Measurements from ENCODE around the gene JAZF1. TPM values are rescaled to one million over a fixed set of nuclear protein-coding genes. Genes with fewer than 3 reads are reported as not detected.

Gene JAZF1
- total and polyA plus RNA-seq, 8 donors, result 4.0 to 13.9 (median 6.0) TPM

- 85 to 86% methylated on average over 8 of the region's 8 CpGs for WGBS, 2 donors
- Histone ChIP-seq H3K9me3 (no peaks in the 10 kb centered on the region), H3K4me3 (no peak overlapping the region), H3K27me3 (no peaks in the 10 kb centered on the region), H3K4me1 (peaks cover 0 to 4% (median 0%) of the 10 kb centered on the region in 3 donors), H3K27ac (no peak overlapping the region), H3K36me3 (no peaks in the 10 kb centered on the region)
- no peak for FAIRE-seq
- no peak for ATAC-seq
- no peak for DNase-seq
- TF ChIP-seq, protein P1, sequence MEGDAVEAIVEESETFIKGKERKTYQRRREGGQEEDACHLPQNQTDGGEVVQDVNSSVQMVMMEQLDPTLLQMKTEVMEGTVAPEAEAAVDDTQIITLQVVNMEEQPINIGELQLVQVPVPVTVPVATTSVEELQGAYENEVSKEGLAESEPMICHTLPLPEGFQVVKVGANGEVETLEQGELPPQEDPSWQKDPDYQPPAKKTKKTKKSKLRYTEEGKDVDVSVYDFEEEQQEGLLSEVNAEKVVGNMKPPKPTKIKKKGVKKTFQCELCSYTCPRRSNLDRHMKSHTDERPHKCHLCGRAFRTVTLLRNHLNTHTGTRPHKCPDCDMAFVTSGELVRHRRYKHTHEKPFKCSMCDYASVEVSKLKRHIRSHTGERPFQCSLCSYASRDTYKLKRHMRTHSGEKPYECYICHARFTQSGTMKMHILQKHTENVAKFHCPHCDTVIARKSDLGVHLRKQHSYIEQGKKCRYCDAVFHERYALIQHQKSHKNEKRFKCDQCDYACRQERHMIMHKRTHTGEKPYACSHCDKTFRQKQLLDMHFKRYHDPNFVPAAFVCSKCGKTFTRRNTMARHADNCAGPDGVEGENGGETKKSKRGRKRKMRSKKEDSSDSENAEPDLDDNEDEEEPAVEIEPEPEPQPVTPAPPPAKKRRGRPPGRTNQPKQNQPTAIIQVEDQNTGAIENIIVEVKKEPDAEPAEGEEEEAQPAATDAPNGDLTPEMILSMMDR (IDR thresholded peaks at IDR 0.05), result no peak
- intact Hi-C loops (cut with DNase I), result loop anchor here in 1 of 3 donors (5.0 kb wide), 1 partner anchor 247 kb away; no protein-coding TSS in a partner anchor
Measured at GRCh38 chr7:28018856-28019465, 161.6 kb downstream of the JAZF1 start.

DNA sequence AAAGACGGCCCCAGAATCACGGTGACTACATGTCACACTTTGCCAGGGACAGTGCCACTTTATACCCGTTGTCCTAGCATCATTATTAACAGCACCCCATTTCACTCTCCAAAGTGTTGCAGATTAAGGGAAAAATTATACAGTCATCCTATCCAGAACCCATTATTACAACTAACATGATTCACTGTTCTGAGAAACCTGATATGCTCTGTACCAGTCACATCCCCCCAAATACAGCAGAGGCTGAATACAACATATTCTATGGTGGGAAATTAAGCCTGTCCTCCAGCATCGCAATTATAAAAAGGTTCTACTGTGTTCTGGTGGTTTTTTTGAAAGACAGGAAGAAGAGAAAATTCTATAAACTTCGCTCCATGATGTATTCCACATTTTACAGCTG, 162.1 kb downstream of the JAZF1 start:
- FAIRE-seq (no peak), DNase-seq (no peak), ATAC-seq (no peak)
- Histone ChIP-seq H3K27ac (no peak overlapping the region), H3K27me3 (no peaks in the 10 kb centered on the region), H3K4me3 (no peak overlapping the region), H3K4me1 (peaks cover 0 to 4% (median 0%) of the 10 kb centered on the region in 3 donors), H3K36me3 (no peaks in the 10 kb centered on the region), H3K9me3 (no peaks in the 10 kb centered on the region)
- intact Hi-C loops (cut with DNase I), result loop anchor here in 1 of 3 donors (5.0 kb wide), 1 partner anchor 246 kb away; no protein-coding TSS in a partner anchor
- 90 to 91% methylated on average over 5 of the region's 5 CpGs for WGBS, 2 donors
- TF ChIP-seq, protein P1 (IDR thresholded peaks at IDR 0.05), result no peak

- H3K4me1 ChIP-seq, result peaks cover 0 to 4% (median 0%) of the 10 kb centered on the region in 3 donors
- TF ChIP-seq, protein P1 (IDR thresholded peaks at IDR 0.05), result no peak
- DNase-seq, result no peak
- H3K27me3 ChIP-seq, result no peaks in the 10 kb centered on the region
- H3K27ac ChIP-seq, result no peak overlapping the region
- intact Hi-C loops (cut with DNase I), result loop anchor here in 1 of 3 donors (5.0 kb wide), 1 partner anchor 246 kb away; no protein-coding TSS in a partner anchor
- no peak for FAIRE-seq
- WGBS, 2 donors, result 84 to 89% methylated on average over 7 of the region's 7 CpGs
- H3K4me3 ChIP-seq, result no peak overlapping the region
- H3K9me3 ChIP-seq, result no peaks in the 10 kb centered on the region
- no peaks in the 10 kb centered on the region for H3K36me3 ChIP-seq
- ATAC-seq, result no peak
Measured at GRCh38 chr7:28018020-28018419, 162.6 kb downstream of the JAZF1 start.

GRCh38 chr7:28017372-28017771, 163.2 kb downstream of the JAZF1 start:
- no peak for ATAC-seq
- no peaks in the 10 kb centered on the region for H3K36me3 ChIP-seq
- no peak for FAIRE-seq
- peaks cover 0 to 4% (median 0%) of the 10 kb centered on the region in 3 donors for H3K4me1 ChIP-seq
- 81 to 96% methylated on average over 4 of the region's 4 CpGs for WGBS, 2 donors
- TF ChIP-seq, protein P1 (IDR thresholded peaks at IDR 0.05), result no peak
- intact Hi-C loops (cut with DNase I), result loop anchor here in 1 of 3 donors (5.0 kb wide), 1 partner anchor 245 kb away; no protein-coding TSS in a partner anchor
- no peak for DNase-seq
- H3K27ac ChIP-seq, result no peak overlapping the region
- H3K27me3 ChIP-seq, result no peaks in the 10 kb centered on the region
- no peaks in the 10 kb centered on the region for H3K9me3 ChIP-seq
- H3K4me3 ChIP-seq, result no peak overlapping the region

DNA sequence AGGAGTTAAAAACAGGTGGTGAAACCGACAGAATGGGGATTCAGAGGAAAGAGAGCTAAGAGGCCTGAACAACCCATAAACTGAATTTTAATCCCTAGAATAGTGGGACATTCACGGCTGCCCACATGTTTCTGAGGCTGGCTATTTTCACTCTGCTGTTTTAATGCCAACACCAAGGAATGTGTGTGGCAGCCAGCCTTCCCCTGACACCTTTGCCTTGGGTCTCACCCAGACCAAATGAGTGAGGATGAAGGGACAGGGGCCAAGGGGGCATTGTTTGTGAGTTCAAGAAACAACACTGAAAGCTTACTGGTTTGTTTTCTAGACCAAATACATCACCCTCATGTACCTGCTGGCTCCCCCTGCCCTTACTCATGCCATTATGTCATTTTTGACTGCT, 164.3 kb downstream of the JAZF1 start:
- intact Hi-C loops (cut with DNase I), result loop anchor here in 1 of 3 donors (5.0 kb wide), 1 partner anchor 244 kb away; no protein-coding TSS in a partner anchor
- H3K4me1 ChIP-seq, result peaks cover 0 to 4% (median 0%) of the 10 kb centered on the region in 3 donors
- no peak overlapping the region for H3K4me3 ChIP-seq
- TF ChIP-seq, protein P1 (IDR thresholded peaks at IDR 0.05), result no peak
- no peaks in the 10 kb centered on the region for H3K27me3 ChIP-seq
- DNase-seq (no peak), ATAC-seq (no peak), FAIRE-seq (no peak)
- no peaks in the 10 kb centered on the region for H3K9me3 ChIP-seq
- no peaks in the 10 kb centered on the region for H3K36me3 ChIP-seq
- WGBS, 2 donors, result 78 to 93% methylated on average over 2 of the region's 2 CpGs
- H3K27ac ChIP-seq, result no peak overlapping the region

Measured in pancreas (tissue), 10 donors.